ENCODE data around the gene RAD51B.

RAD51B gene

GRCh38 chr14:68506021-68506644 is 686.6 kb downstream of the RAD51B start:
- in situ Hi-C loops (cut with HindIII; ENCODE audit: low pct_ligation_motif_present, low sequenced_read_pairs), result no loop called here
- TF ChIP-seq, protein P1, sequence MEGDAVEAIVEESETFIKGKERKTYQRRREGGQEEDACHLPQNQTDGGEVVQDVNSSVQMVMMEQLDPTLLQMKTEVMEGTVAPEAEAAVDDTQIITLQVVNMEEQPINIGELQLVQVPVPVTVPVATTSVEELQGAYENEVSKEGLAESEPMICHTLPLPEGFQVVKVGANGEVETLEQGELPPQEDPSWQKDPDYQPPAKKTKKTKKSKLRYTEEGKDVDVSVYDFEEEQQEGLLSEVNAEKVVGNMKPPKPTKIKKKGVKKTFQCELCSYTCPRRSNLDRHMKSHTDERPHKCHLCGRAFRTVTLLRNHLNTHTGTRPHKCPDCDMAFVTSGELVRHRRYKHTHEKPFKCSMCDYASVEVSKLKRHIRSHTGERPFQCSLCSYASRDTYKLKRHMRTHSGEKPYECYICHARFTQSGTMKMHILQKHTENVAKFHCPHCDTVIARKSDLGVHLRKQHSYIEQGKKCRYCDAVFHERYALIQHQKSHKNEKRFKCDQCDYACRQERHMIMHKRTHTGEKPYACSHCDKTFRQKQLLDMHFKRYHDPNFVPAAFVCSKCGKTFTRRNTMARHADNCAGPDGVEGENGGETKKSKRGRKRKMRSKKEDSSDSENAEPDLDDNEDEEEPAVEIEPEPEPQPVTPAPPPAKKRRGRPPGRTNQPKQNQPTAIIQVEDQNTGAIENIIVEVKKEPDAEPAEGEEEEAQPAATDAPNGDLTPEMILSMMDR (IDR thresholded peaks at IDR 0.05; ENCODE audit: low read depth, low read length, missing control alignments), result no peak
- H3K27ac ChIP-seq, result peak overlapping the region; percentile 50
- peak; percentile 58 for DNase-seq
- no peaks in the 10 kb centered on the region for H3K36me3 ChIP-seq (replicated peaks)
- no peaks in the 10 kb centered on the region for H3K27me3 ChIP-seq (replicated peaks)
- H3K4me3 ChIP-seq (ENCODE audit: low read depth, low read length), result no peak overlapping the region

DNA sequence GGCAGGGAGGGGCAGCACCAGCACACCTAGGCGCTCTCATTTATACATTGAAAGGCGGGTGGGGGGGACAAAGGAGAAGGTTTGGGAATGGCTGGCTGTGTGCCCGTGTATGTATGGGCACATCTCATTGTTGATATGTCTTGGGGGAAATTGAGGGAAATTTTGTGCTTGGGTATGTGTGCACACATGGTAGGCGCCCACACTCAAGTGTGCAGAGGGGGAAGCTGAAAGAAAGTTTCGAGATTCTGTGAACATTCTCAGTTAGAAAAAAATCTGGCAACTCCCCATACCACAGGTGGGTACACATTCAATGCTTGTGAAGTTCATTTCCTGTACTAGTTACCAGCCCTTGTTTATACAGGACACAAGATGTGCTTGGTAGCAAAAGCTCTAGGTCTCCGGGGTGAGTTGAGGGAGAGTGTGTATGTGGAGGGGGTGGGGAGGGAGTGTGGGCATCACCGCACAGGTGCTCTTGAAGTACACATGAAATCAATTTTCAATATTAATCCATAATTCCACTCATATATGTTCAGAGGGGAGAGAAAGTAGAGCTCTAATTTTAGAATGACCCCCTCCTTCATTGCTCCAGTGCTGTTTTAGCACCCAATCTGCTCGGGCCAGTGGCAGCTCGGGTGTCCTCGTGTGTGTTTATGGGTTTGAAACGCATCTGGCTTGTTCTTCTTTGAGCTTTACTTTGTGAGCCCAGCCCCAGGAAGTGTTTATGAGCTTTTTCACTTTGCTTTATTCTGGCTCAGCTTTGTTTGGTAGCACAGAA is 687.3 kb downstream of the RAD51B start:
- in situ Hi-C loops (cut with HindIII; ENCODE audit: low pct_ligation_motif_present, low sequenced_read_pairs), result no loop called here
- Histone ChIP-seq H3K27me3 (replicated peaks) (no peaks in the 10 kb centered on the region), H3K27ac (peak overlapping the region; percentile 50), H3K36me3 (replicated peaks) (no peaks in the 10 kb centered on the region), H3K4me3 (ENCODE audit: low read depth, low read length) (no peak overlapping the region)
- no peak for DNase-seq
- TF ChIP-seq, protein P1 (IDR thresholded peaks at IDR 0.05; ENCODE audit: low read depth, low read length, missing control alignments), result no peak

DNA sequence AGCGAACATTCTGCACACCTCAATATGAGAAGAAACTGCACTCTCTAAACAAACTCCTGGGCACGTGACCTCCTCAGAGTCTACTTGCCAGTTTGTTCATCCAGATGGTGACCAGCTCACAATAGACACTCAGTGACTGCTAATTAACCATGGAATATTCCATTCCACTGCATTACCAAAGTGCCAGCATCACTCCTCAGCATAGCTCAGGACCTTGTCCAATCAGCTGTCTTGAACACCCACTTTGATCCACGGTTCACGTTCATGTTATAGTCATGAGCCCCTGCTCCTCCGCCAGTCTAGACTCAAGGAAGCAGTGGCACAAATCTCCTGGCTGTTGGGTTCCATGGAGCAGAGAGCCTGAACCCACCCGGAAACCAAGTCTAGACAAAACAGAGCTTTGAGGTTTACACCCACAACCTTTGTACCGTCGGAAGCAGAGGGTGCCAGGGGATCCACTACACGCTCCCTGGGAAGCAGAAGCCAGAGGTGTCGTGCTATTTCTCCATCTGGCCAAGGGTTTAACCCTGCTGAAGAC is 688.0 kb downstream of the RAD51B start:
- in situ Hi-C loops (cut with HindIII; ENCODE audit: low pct_ligation_motif_present, low sequenced_read_pairs), result no loop called here
- TF ChIP-seq, protein P1 (IDR thresholded peaks at IDR 0.05; ENCODE audit: low read depth, low read length, missing control alignments), result no peak
- Histone ChIP-seq H3K36me3 (replicated peaks) (no peaks in the 10 kb centered on the region), H3K27ac (no peak overlapping the region), H3K4me3 (ENCODE audit: low read depth, low read length) (no peak overlapping the region), H3K27me3 (replicated peaks) (no peaks in the 10 kb centered on the region)
- no peak for DNase-seq

DNA sequence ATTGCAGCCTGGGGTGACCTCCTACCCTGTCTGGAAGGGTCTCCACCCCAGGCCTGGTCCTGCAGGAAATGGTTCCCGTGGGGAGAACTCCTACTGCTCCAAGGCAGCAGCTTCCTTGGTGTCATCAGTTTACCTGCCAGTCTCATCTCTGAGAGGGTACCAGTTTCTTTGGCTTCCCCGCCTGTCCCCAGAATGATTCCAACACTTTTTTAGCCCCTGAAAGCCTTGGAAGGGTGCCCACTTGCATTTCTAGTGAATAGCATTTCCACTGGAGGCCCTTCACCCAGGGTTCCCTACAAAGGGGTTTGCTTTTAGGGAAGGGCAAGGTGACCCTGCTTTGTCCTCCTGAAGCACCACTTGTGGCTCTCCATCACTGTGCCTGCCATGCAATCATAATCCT is 689.0 kb downstream of the RAD51B start:
- in situ Hi-C loops (cut with HindIII; ENCODE audit: low pct_ligation_motif_present, low sequenced_read_pairs), result no loop called here
- Histone ChIP-seq H3K27ac (no peak overlapping the region), H3K27me3 (replicated peaks) (no peaks in the 10 kb centered on the region), H3K36me3 (replicated peaks) (no peaks in the 10 kb centered on the region), H3K4me3 (ENCODE audit: low read depth, low read length) (no peak overlapping the region)
- TF ChIP-seq, protein P1 (IDR thresholded peaks at IDR 0.05; ENCODE audit: low read depth, low read length, missing control alignments), result no peak
- no peak for DNase-seq

DNA sequence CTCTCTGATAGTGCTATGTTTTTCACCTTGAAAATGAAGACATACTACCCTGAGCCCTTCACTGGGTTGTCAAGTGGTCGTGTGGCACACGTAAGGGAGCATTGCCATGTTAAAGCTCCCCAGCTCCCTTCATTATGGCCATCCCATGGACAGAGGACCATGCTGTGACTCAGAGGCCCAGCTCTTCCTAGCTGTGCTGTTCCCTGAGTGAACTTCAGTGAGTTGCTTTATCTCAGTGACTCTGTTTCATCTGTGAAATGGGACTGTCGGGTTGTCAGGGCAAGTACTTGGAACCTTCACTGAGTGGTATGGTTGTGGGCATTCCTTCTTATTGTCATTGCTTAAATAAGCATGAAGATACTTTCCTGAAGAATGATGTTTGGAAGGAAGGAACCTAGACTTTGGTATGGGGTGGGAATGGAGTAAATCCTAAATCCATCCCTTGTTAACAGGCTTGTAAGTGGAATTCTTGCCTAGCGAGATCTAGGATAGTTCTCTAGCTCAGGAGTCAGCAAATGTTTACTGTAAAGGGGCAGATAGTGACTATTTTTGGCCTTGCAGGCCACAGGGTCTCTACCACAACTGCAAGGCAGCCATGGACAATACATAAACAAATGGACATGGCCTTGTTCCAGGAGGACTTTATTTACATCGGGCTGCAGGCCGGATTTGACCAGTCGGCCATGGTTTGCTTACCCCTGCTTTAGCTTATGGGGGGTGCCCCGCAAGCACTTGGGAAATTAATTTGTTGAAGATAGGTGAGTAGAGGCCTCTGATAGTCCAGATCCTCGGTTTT is 689.8 kb downstream of the RAD51B start:
- Histone ChIP-seq H3K36me3 (replicated peaks) (no peaks in the 10 kb centered on the region), H3K4me3 (ENCODE audit: low read depth, low read length) (no peak overlapping the region), H3K27me3 (replicated peaks) (no peaks in the 10 kb centered on the region), H3K27ac (no peak overlapping the region)
- in situ Hi-C loops (cut with HindIII; ENCODE audit: low pct_ligation_motif_present, low sequenced_read_pairs), result no loop called here
- DNase-seq, result no peak
- TF ChIP-seq, protein P1 (IDR thresholded peaks at IDR 0.05; ENCODE audit: low read depth, low read length, missing control alignments), result no peak
